Thoracic aorta (tissue), 2 donors: ENCODE data around the gene TAS2R40. TPM values are rescaled to one million over a fixed set of nuclear protein-coding genes. Genes with fewer than 3 reads are reported as not detected.
"Not testable (repeated sequence)": the region's sequence is repeated elsewhere in the genome, so short reads cannot be mapped to it uniquely, and the experiment has no call there.

Experiments used
- ATAC-seq: fragments of 150-250 bp; one replicate; pipeline ENCODE4 v1.8.0; 2017; ENCODE audit warnings: low read depth; ENCODE audit not compliant: insufficient number of reproducible peaks, low FRiP score
- DNase-seq: peaks from one replicate; pipeline ENCODE4 v3.0.0-alpha.2; 2020; ENCODE audit warnings: low spot score
- H3K27ac ChIP-seq, 2 donors: fragments of 200-600 bp; sonication (generic); 1 replicate in 1 of 2; 2 replicates in 1 of 2; pipeline ENCODE4 v1.5.1; 2016; ENCODE audit warnings: mild to moderate bottlenecking in 2 of 2, moderate library complexity in 2 of 2
- H3K27me3 ChIP-seq: fragments of 200-600 bp; sonication (generic); replicated peaks from 2 replicates; pipeline ENCODE4 v1.6.0; 2016; ENCODE audit warnings: mild to moderate bottlenecking; ENCODE audit not compliant: insufficient read depth
- H3K36me3 ChIP-seq: fragments of 200-600 bp; sonication (generic); one replicate; pipeline ENCODE4 v1.5.1; 2016
- H3K4me1 ChIP-seq, 2 donors: fragments of 200-600 bp; sonication (generic); 1 replicate in 1 of 2; 2 replicates in 1 of 2; pipeline versions ENCODE4 v1.5.1 to v1.6.0; 2016; ENCODE audit warnings: low read depth in 2 of 2, mild to moderate bottlenecking in 1 of 2; ENCODE audit not compliant: control insufficient read depth in 1 of 2
- H3K4me3 ChIP-seq: fragments of 200-600 bp; sonication (generic); 2 replicates; pipeline ENCODE4 v1.5.1; 2016; ENCODE audit warnings: mild to moderate bottlenecking
- H3K9me3 ChIP-seq: fragments of 200-600 bp; sonication (generic); 2 replicates; pipeline ENCODE4 v1.5.1; 2016
- total RNA-seq, 2 donors: library from RNA; depleted of rRNA; stranded (reverse); fragments of >200 nt; gene quantifications; one replicate each; pipeline versions ENCODE4 v1.1.0 to v1.2.3, GENCODE V29; 2016
- TF ChIP-seq, protein P1 (sequence below): fragments of 200-600 bp; sonication (generic); IDR thresholded peaks from one replicate; pipeline ENCODE4 v1.5.1; 2019; ENCODE audit warnings: antibody characterized with exemption

The TAS2R40 gene
- total RNA-seq, 2 donors from 2014 or later: not detected

DNA sequence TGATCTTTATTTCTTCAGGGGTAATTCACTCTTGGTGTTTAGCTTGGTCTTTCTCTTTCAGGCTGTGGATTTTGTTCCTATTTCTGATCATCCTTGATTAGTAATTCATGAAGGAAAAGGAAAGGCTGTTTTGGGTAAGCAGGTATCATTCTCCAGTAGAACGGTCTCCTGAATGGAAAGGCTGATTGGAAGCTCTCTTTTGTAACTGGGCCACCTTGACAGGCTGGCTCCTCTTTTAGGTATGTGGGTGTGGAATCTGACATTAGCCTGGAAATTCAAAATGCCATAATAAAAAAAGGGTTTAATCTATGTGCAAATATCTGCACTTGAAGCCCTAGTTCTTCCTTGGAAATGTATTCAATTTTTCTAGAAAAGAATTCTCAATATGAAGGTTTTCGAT lies 19.7 kb upstream of the TAS2R40 start:
- DNase-seq (no peak), ATAC-seq (no peak)
- Histone ChIP-seq H3K4me3 (no peak overlapping the region), H3K4me1 (no peaks in the 10 kb centered on the region), H3K36me3 (no peaks in the 10 kb centered on the region), H3K27me3 (no peaks in the 10 kb centered on the region), H3K27ac (no peak overlapping the region), H3K9me3 (no peaks in the 10 kb centered on the region)
- TF ChIP-seq, protein P1, sequence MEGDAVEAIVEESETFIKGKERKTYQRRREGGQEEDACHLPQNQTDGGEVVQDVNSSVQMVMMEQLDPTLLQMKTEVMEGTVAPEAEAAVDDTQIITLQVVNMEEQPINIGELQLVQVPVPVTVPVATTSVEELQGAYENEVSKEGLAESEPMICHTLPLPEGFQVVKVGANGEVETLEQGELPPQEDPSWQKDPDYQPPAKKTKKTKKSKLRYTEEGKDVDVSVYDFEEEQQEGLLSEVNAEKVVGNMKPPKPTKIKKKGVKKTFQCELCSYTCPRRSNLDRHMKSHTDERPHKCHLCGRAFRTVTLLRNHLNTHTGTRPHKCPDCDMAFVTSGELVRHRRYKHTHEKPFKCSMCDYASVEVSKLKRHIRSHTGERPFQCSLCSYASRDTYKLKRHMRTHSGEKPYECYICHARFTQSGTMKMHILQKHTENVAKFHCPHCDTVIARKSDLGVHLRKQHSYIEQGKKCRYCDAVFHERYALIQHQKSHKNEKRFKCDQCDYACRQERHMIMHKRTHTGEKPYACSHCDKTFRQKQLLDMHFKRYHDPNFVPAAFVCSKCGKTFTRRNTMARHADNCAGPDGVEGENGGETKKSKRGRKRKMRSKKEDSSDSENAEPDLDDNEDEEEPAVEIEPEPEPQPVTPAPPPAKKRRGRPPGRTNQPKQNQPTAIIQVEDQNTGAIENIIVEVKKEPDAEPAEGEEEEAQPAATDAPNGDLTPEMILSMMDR: no peak

DNA sequence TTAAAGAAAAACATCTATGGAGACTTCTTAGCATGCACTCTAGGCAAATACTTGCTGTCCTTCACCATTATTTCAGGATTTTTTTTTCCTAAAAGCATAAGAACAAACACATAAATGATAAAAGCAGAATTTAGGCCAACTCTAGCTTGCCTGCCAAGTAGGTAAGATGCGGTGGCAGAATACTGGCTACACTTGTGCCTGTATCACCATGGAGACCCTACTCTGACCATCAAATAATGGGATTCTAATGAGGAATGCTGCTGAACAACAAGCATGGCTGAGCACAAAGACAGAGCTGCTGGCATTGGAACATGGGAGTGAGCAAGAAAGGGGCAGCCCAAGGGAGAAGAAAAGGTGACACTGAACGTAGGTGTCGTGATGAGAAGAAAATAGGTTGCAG lies 18.5 kb upstream of the TAS2R40 start:
- no peak overlapping the region for H3K4me3 ChIP-seq
- no peaks in the 10 kb centered on the region for H3K36me3 ChIP-seq
- H3K27me3 ChIP-seq: no peaks in the 10 kb centered on the region
- no peak overlapping the region for H3K27ac ChIP-seq
- no peaks in the 10 kb centered on the region for H3K4me1 ChIP-seq
- TF ChIP-seq, protein P1: no peak
- no peak for ATAC-seq
- H3K9me3 ChIP-seq: no peaks in the 10 kb centered on the region
- DNase-seq: no peak

DNA sequence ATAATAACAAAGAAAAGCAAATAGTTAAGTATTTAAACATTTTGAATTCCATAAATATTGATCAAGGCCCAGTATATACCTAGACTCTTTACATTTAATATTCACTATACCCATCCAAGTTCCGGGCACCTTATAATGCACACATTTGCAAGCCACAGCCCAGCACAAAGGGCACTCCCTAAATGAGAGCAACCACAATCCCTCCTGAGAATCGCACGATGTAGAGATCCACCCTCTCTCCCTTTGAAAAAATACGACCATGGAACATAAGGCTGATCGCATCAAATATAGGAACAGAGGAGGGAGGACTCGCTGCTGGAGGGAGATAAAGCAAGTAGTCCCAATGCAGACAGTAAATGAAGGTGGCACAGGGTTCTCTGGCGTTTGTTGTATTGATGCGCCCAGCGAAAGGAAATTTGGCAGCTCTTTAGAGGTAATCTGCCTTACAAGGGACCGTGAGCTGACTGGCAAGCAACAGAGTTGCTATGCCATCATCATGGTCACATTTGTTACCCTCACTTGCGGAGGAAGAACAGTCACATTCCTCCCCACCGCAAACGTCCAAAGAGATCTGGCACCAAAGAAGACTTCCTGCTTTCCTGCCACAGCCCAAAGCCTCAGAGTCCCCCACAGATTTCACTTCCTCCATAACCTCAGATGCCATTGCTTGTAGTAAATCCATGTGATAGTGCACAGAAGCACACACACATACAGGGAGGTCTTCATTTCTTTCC lies 16.1 kb upstream of the TAS2R40 start:
- DNase-seq (no peak), ATAC-seq (no peak)
- Histone ChIP-seq H3K4me3 (no peak overlapping the region), H3K27me3 (no peaks in the 10 kb centered on the region), H3K27ac (no peak overlapping the region), H3K4me1 (no peaks in the 10 kb centered on the region), H3K36me3 (no peaks in the 10 kb centered on the region), H3K9me3 (no peaks in the 10 kb centered on the region)
- TF ChIP-seq, protein P1: no peak

DNA sequence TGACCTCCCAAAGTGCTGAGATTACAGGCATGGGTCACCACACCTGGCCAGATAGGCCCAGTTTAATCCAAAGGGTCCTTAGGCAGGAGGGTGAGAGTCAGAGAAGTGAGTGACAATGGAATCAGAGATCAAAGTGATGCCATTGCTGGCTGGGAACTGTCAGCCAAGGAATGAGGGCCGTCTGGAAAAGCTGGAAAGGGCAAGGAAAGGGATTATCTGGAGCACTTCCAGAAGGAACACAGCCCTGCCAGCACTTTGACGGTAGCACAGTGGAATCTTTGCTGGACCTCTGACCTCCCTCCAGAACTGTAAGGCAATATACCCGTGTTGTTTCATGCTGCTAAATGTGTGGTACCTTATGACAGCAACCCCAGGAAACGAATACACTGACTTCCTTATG lies 11.3 kb upstream of the TAS2R40 start:
- DNase-seq: no peak
- Histone ChIP-seq H3K27ac (no peak overlapping the region), H3K9me3 (no peaks in the 10 kb centered on the region)

DNA sequence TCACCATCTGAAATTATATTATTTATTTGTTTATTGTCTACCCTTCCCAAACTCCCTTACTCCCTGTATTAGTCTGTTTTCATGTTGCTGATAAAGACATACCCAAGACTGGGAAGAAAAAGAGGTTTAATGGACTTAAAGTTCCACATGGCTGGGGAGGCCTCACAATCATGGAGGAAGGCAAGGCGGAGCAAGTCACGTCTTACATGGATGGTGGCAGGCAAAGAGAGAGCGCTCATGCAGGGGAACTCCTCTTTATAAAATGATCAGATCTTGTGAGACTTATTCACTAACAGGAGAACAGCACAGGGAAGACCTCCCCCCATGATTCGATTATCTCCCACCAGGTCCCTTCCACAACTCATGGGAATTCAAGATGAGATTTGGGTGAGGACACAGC lies 8.4 kb upstream of the TAS2R40 start:
- not testable (repeated sequence) for H3K4me1 ChIP-seq, DNase-seq, ATAC-seq, H3K9me3 ChIP-seq, H3K27ac ChIP-seq, H3K27me3 ChIP-seq, H3K36me3 ChIP-seq, H3K4me3 ChIP-seq

More for the DNA sequence above, 11.3 kb upstream of the TAS2R40 start:
- H3K36me3 ChIP-seq: no peaks in the 10 kb centered on the region
- ATAC-seq: no peak
- TF ChIP-seq, protein P1: no peak
- no peaks in the 10 kb centered on the region for H3K4me1 ChIP-seq
- H3K4me3 ChIP-seq: no peak overlapping the region
- H3K27me3 ChIP-seq: no peaks in the 10 kb centered on the region
